OCI-LY3 (cell line): ENCODE data around the gene TESK2.
A peak's percentile ranks its signal among the peaks of the same experiment; 100 is the strongest.
"Not testable (repeated sequence)": the region's sequence is repeated elsewhere in the genome, so short reads cannot be mapped to it uniquely, and the experiment has no call there.

ENCODE experiments used
- H2AFZ ChIP-seq: fragments of 200-600, 300-600 bp; shearing (Covaris generic); 2 replicates; pipeline ENCODE4 v1.6.0; 2014; ENCODE audit warnings: antibody characterized with exemption, low read depth, low read length
- H3K27ac ChIP-seq: fragments of 200-600, 300-600 bp; sonication (generic); 2 replicates; pipeline ENCODE4 v1.5.1; 2014; ENCODE audit warnings: mild to moderate bottlenecking, low read length, moderate library complexity, mixed read lengths
- H3K27me3 ChIP-seq: fragments of 200-600, 300-600 bp; sonication (generic); 2 replicates; pipeline ENCODE4 v1.6.1; 2014; ENCODE audit warnings: low read depth, low read length, mixed read lengths
- H3K36me3 ChIP-seq: fragments of 200-600, 300-600 bp; sonication (generic); replicated peaks from 2 replicates; pipeline ENCODE3; 2014; ENCODE audit warnings: low read depth, low read length, mixed read lengths
- H3K4me1 ChIP-seq: fragments of 300-600, 200-600 bp; sonication (generic); 2 replicates; pipeline ENCODE4 v1.6.1; 2014; ENCODE audit warnings: low read length, mixed read lengths
- H3K4me2 ChIP-seq: fragments of 200-600, 300-600 bp; sonication (generic); 2 replicates; pipeline ENCODE4 v1.6.1; 2014; ENCODE audit warnings: low read length, mixed read lengths
- H3K4me3 ChIP-seq: fragments of 300-600, 200-600 bp; sonication (generic); 2 replicates; pipeline ENCODE4 v1.5.1; 2014; ENCODE audit warnings: antibody characterized with exemption, mild to moderate bottlenecking, low read length, moderate library complexity
- H3K79me2 ChIP-seq: fragments of 300-600, 200-600 bp; shearing (Covaris generic); 2 replicates; pipeline ENCODE4 v1.6.1; 2014; ENCODE audit warnings: mild to moderate bottlenecking, low read length, mixed read lengths
- H3K9ac ChIP-seq: fragments of 300-600, 200-600 bp; shearing (Covaris generic); 2 replicates; pipeline ENCODE4 v1.6.0; 2014; ENCODE audit warnings: mild to moderate bottlenecking, low read length, moderate library complexity
- H3K9me3 ChIP-seq: fragments of 200-600, 300-600 bp; shearing (Covaris generic); 2 replicates; pipeline ENCODE4 v1.6.1; 2014; ENCODE audit warnings: low read length, mixed read lengths; ENCODE audit not compliant: insufficient read depth
- H4K20me1 ChIP-seq: fragments of 200-600, 300-600 bp; sonication (generic); 2 replicates; pipeline ENCODE4 v1.6.1; 2016; ENCODE audit warnings: low read length, mixed read lengths; ENCODE audit not compliant: insufficient read depth
- CTCF ChIP-seq: fragments of 200-600, 300-600 bp; sonication (generic); IDR thresholded peaks from 2 replicates; pipeline ENCODE4 v1.5.1; 2014; ENCODE audit warnings: antibody characterized with exemption, low read length, low read depth
- EZH2phosphoT487 ChIP-seq: fragments of 200-600 bp; shearing (Covaris generic); IDR thresholded peaks from 2 replicates; pipeline ENCODE4 v1.6.1; 2018; ENCODE audit warnings: antibody characterized with exemption, mixed run types, low read depth

The TESK2 gene

GRCh38 chr1:45370575-45370974, 120.4 kb downstream of the TESK2 start:
- Histone ChIP-seq H3K27me3 (no peaks in the 10 kb centered on the region), H3K4me3 (peak overlapping the region; percentile 6; the same call in 1 of the 2 replicates), H2AFZ (no peak overlapping the region), H4K20me1 (no peaks in the 10 kb centered on the region), H3K9ac (no peak overlapping the region), H3K79me2 (no peaks in the 10 kb centered on the region), H3K36me3 (no peaks in the 10 kb centered on the region), H3K27ac (peak overlapping the region; percentile 15; the same call in 1 of the 2 replicates), H3K4me2 (peak overlapping the region; percentile 47), H3K9me3 (no peaks in the 10 kb centered on the region), H3K4me1 (peaks cover 13% of the 10 kb centered on the region)
- TF ChIP-seq CTCF (no peak), EZH2phosphoT487 (no peak)

GRCh38 chr1:45365051-45365450, 125.9 kb downstream of the TESK2 start:
- Histone ChIP-seq H3K27me3 (no peaks in the 10 kb centered on the region), H3K4me1 (peaks cover 21% of the 10 kb centered on the region), H3K27ac (no peak overlapping the region), H4K20me1 (no peaks in the 10 kb centered on the region), H3K36me3 (no peaks in the 10 kb centered on the region), H3K4me2 (peak overlapping the region; percentile 81), H3K4me3 (peak overlapping the region; percentile 62), H3K9ac (no peak overlapping the region), H3K9me3 (no peaks in the 10 kb centered on the region), H2AFZ (no peak overlapping the region), H3K79me2 (no peaks in the 10 kb centered on the region)
- TF ChIP-seq EZH2phosphoT487 (no peak), CTCF (no peak)

DNA sequence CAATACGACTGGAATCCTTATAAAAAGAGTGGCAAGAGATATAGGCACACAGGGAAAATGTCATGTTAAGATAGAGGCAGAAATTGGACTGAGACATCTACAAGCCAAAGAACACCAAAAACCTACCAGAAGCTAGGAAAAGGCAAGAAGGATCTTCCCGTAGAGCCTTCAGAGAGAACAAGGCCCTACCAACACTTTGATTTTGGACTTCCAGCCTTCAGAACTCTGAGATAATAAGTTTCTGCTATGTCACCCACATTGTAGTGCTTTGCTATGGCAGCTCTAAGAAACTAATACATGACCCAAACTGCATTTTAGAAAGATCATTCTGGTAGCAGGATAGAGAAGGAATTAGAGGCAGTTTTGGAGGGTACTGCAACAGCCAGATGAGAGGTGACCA, 126.7 kb downstream of the TESK2 start:
- no peak overlapping the region for H2AFZ ChIP-seq
- H4K20me1 ChIP-seq: no peaks in the 10 kb centered on the region
- no peaks in the 10 kb centered on the region for H3K27me3 ChIP-seq
- TF ChIP-seq EZH2phosphoT487: no peak
- TF ChIP-seq CTCF: no peak
- H3K4me3 ChIP-seq: no peak overlapping the region
- H3K9ac ChIP-seq: no peak overlapping the region
- H3K79me2 ChIP-seq: no peaks in the 10 kb centered on the region
- no peaks in the 10 kb centered on the region for H3K9me3 ChIP-seq
- H3K4me1 ChIP-seq: peaks cover 23% of the 10 kb centered on the region
- H3K36me3 ChIP-seq: no peaks in the 10 kb centered on the region
- H3K4me2 ChIP-seq: peak overlapping the region; percentile 81; the same call in 1 of the 2 replicates
- no peak overlapping the region for H3K27ac ChIP-seq

DNA sequence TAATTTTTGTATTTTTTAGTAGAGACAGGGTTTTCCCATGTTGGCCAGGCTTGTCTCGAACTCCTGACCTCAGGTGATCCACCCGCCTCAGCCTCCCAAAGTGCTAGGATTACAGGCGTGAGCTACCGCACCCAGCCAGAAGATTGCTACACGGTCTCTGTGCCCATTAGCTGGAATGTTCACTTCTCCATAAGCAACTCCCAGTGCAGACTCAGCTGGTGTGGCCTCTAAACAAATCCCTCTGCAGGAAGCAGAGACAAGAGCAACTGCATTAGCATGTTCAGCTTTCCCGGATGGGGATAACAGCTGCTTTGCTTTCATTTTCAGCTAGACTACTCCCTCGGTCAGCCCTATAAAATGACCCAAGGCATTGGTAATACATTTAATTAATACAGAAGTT, 130.0 kb downstream of the TESK2 start:
- not testable (repeated sequence) for H3K79me2 ChIP-seq, H3K9me3 ChIP-seq, H3K9ac ChIP-seq, H3K36me3 ChIP-seq, H2AFZ ChIP-seq, H4K20me1 ChIP-seq, H3K27ac ChIP-seq, H3K27me3 ChIP-seq
- Histone ChIP-seq H3K4me1 (peaks cover 23% of the 10 kb centered on the region), H3K4me3 (peak overlapping the region; percentile 53), H3K4me2 (peak overlapping the region; percentile 66)
